ENCODE results near the gene FAM171A1. TPM values are rescaled to one million over a fixed set of nuclear protein-coding genes. Genes with fewer than 3 reads are reported as not detected.

FAM171A1 gene
- total RNA-seq, 1 donor from 2014 or later, result 11.3 TPM

DNA sequence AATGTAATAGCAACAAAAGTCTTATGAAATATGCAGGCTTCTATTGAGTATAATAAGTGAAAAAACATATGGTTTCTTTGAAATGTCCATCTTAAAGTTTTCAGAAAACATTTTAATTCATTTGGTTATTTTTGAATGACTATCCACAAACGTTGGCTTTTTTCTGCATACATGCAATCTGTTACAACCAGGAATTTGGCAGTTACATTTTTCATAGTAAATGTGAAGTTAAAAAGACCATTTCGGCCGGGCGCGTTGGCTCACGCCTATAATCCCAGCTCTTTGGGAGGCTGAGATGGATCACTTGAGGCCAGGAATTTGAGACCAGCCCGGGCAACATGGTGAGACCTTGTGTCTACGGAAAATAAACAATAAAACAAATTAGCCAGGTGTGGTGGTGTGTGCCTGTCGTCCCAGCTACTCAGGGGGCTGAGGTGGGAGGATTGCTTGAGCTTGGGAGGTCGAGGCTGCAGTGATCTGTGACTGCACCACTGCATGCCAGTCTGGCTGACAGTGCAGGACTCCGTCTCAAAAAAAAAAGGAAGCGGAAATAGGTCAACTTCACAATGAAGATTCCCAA, 128.7 kb downstream of the FAM171A1 start:
- no peak for DNase-seq

DNA sequence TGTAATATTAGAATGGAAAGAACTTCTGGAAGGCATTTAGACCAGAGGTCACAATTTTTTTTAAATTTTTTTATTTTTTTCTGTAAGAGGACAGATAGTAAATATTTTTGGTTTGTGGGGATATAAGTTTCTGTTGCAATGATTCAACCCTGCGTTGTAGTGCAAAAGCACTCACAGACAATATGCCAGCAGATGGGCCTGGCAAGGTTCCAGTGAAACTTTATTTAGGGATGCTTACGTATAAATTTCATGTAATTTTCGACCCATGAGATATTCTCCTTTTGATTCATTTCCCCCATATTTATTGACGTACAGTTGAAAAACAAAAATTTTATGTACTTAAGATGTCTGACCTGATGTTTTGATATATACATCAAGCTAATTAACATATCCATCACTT, 129.8 kb downstream of the FAM171A1 start:
- no peak for DNase-seq

DNA sequence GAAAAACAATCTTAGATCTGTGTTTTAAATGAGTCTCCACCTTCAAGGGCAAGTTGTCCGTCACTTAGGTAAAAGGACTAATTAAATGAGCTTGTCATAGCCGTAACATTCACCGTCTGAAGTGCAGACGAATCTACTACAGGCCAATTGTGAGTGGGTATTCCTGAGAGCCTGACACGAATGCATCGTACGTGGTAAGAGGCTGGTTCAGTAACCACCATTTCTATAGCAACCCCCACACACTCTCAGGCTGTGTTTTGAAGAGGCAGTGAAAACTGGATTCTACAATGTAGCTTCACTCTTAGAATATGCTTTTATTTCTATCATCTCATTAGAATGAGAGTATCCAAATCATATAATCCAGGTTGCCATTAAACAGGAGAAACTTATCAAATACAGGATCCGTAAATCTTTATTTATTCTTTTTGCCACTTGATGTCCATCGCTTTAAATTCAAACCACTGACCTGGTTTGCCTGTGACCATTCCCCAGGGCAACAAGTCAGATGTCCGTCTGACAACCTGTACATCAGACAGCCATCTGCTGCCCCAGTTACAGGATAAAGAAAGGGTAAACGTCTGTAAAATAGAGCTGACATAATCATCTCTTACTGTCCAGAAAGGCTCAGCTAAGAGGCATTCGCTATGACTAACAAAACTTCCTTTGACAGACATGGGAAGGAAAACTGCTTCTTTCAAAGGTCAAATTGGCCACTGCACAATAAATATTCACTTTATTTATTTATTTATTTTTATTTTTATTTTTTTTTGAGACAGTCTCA, 132.3 kb downstream of the FAM171A1 start:
- DNase-seq, result no peak

GRCh38 chr10:15237351-15237750, 133.7 kb downstream of the FAM171A1 start:
- DNase-seq, result peak; percentile 15

- no peak for DNase-seq
These were observed 134.7 kb downstream of the FAM171A1 start for GRCh38 chr10:15236340-15236739.

- DNase-seq, result no peak
These were observed 138.8 kb downstream of the FAM171A1 start for GRCh38 chr10:15232279-15232678.

DNA sequence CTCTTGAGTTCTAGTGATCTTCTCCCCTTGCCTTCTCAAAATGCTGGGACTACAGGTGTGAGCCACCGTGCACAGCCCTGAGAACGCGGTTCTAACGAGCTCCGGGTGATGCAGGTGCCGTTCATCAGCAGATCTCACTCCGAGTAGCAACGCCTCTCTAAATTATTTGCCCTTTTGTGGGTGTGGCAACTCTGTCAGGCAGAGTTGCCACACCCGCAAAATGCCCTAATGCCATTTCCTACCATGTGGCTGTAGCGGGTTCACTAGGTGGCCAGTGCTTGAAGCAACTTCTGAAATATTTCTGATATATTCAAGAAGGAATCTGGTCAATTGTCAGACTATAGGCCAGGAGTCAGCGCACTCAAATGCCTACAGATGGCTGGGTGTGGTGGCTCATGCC, 139.7 kb downstream of the FAM171A1 start:
- DNase-seq, result no peak

DNA sequence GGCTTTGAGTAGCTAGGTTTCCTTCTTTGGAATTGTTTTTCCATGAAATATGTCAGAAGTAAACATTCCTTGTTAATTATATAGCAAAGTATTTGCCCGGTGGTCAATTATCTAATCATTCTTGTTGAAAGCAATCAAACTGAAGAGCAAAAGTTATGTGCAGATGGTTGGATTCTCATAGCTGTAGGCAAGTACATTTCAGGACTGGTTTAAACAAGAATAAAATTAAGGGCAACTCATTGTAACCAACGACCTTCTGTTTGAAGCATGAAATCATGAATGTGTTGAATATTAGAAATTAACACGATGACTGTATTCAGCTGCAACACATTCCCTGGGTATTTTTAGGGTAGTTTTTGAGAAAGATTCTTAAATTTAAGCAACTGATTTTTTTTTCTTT, 140.8 kb downstream of the FAM171A1 start:
- DNase-seq, result no peak

- DNase-seq, result no peak
These were observed 141.8 kb downstream of the FAM171A1 start for GRCh38 chr10:15229268-15229667.

GRCh38 chr10:15228426-15228825, 142.7 kb downstream of the FAM171A1 start:
- no peak for DNase-seq

GRCh38 chr10:15227611-15228372, 143.3 kb downstream of the FAM171A1 start:
- no peak for DNase-seq

- DNase-seq, result no peak
These were observed 145.6 kb downstream of the FAM171A1 start for GRCh38 chr10:15225511-15225910.

DNA sequence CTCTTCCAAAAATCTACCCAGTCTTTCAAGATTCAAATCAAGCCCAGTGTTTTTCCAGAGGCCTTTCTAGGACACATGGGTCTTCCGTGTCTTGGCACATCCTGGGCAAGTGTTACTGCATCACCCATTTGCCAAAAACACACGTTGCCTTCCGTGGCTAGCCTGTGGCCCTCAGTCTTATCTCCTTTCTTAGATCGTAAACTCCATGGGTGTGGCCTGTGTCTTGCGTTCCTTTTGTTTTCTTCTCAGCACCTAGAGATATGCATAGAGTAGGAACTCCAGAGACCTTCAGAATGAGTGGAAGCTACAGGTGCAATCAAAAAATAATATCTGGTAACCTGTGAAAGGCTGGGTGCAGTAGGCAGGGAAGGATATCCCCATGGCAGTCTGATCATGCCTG, 146.1 kb downstream of the FAM171A1 start:
- no peak for DNase-seq

DNA sequence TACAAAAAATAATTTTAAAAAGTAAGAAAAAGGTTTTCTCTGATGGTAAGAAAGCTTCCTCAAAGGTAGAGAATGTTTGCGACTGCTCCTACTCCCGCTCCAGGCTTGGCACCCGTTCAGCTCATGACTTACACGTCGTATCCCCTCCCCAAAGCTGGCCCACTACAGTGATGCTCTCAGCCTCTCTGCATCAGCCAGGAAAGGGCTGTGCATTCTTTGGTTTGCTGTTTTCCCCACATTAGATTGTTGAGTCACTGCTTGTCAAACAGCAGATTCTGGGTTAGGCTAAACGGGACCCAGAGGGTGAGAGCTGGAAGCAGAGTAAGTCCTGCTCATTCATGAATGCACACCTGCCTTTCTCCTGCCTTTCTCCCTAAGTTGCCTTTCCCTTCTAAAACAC, 147.9 kb downstream of the FAM171A1 start:
- DNase-seq, result no peak

DNA sequence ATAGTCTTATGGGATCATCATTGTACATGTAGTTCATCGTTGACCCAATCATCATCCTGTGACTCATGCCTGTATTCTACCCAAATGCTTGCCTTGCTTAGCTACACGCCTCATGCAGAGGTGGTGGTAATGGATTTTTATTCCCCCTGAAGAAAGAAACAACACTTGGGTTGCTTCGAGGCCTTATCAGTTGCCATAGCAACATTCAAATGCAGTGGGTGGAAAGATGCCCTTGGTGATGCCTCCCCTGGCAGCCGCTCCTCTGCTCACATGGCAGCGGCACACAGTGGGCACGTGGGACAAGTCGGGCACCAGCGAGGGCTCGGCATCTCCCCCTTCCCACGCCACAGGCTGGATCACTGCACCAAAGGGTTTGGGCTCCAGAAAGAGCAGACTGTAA, 148.6 kb downstream of the FAM171A1 start:
- no peak for DNase-seq

DNA sequence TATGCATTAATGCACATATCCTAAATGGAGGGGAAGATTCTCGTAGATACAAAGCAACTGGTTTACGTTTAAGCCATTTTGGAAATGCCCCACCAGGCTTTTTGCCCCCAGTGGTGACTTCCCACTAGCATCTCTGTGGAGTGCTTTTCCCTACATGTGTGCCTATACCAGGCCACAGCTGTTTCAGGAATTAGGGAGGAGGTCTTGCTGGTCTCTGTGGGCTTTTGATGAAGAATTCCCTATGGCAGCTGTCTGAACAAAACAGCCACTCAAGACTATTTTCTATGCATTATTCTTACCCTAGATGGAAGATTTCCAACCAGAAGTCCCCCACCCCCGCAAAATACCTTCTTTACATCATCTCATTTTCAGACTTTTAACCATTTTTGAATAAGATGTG, 150.6 kb downstream of the FAM171A1 start:
- DNase-seq, result no peak

- no peak for DNase-seq
These were observed 154.4 kb downstream of the FAM171A1 start for GRCh38 chr10:15216700-15217099.

- no peak for DNase-seq
These were observed 156.9 kb downstream of the FAM171A1 start for GRCh38 chr10:15214237-15214636.

GRCh38 chr10:15213461-15213861, 157.6 kb downstream of the FAM171A1 start:
- no peak for DNase-seq

- no peak for DNase-seq
These were observed 159.6 kb downstream of the FAM171A1 start for GRCh38 chr10:15211464-15211979.

- DNase-seq, result no peak
These were observed 160.6 kb downstream of the FAM171A1 start for GRCh38 chr10:15210521-15210920.

- peak; percentile 43 for DNase-seq
These were observed 161.1 kb downstream of the FAM171A1 start for GRCh38 chr10:15209827-15210509.

- no peak for DNase-seq
These were observed 162.9 kb downstream of the FAM171A1 start for GRCh38 chr10:15208221-15208620.

Data from skin of body (tissue), 2 donors.